Epidermal melanocyte (primary cell): Measurements from ENCODE around the gene RAB17.
"Not testable (repeated sequence)": the region's sequence is repeated elsewhere in the genome, so short reads cannot be mapped to it uniquely, and the experiment has no call there.

Experiments
- DNase-seq: peaks from one replicate; pipeline ENCODE4 v3.0.0; 2011; ENCODE audit warnings: low spot score; ENCODE audit not compliant: insufficient read length

Gene RAB17

DNA sequence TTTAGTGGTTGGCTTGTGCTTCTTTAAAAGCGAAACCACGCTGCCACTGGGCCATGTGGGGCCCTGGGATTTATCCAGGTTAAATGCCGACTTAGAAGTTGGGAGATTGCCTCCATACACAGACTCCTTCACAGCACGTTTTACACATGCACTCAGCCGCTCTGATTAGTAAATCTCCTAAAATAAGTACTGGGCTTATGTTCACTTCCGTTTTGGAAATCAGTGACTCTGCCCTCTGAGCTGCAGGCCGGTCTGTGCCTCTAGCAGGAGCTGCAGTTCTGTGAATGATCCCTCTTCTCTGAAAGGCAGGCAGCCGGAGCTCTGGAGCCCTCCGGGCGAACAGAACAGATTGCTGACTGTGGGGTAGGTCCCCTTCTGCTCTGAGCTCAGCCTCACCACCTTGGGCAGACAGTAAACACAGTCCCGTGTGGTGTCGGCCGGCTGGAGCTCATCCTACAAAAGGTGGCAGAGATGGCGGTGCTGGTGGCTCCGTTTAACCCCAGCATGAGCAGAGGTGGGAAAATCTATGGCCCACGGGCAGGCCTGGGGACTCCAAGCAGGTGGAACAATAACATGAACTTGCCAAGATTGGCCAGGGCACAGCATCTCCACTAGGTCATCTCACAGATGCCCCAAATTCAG lies 9.8 kb upstream of the RAB17 start:
- peak; percentile 70 for DNase-seq

DNA sequence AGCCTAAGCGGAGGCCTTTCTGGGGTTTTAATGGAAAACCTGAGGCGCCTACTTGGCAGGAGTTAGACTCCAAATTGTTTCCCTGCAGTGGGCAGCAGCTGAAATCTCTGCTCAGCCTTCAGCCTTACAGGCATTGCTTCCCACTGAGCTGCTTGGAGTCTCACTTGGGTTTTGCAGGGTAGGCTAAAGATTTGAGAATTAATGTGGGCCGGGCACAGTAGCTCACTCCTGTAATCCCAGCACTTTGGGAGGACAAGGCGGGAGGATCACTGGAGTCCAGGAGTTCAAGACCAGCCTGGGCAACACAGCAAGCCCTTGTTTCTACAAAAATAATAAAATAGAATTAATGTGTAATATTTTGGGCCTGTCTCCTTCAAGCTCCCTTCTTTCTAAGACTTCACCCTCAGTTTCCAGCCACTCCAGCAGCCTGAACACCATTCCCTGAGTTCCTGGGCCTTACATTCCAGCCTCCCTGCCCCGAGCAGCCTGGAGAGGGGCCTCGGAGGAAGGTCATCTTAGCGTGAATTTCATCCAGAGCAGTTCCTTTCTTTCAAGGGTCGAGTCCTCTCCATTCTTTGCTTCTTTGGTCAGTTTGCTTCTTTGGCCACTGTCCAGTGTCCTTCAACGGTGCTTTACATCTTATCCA lies 9.1 kb upstream of the RAB17 start:
- no peak for DNase-seq

DNA sequence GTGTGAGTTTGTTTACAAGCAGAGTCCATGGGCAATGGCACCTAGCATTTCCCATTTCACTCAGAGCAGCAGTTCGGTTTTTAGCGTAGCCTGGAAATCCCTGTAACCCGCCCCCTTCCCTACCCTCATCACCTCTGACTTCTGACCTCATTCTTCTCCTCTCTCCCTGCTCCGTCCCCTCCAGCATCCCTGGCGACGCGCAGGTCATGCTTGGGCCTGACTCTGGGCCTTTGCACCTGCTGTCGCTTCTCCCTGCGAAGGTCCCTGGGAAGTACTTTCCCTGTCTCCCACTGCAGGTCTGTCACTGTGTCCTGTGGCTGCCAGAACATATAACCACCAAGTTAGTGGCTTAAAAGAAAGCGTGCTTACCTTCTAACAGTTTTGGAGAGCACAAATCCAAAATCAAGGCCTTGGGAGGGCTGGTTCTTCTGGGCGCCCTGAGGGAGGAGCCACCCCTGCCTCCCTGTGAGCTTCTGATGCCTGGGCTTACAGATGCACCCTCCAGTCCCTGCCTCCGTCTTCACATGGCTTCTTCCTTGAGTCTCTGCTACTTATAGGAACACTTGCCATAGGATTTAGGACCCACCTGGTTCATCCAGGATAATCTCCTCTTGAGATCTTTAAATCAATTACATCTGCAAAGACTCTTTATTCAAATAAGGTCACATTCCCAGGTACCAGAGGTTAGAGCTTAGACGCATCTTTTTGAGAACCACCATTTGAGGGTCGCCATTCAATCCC lies 8.1 kb upstream of the RAB17 start:
- no peak for DNase-seq

DNA sequence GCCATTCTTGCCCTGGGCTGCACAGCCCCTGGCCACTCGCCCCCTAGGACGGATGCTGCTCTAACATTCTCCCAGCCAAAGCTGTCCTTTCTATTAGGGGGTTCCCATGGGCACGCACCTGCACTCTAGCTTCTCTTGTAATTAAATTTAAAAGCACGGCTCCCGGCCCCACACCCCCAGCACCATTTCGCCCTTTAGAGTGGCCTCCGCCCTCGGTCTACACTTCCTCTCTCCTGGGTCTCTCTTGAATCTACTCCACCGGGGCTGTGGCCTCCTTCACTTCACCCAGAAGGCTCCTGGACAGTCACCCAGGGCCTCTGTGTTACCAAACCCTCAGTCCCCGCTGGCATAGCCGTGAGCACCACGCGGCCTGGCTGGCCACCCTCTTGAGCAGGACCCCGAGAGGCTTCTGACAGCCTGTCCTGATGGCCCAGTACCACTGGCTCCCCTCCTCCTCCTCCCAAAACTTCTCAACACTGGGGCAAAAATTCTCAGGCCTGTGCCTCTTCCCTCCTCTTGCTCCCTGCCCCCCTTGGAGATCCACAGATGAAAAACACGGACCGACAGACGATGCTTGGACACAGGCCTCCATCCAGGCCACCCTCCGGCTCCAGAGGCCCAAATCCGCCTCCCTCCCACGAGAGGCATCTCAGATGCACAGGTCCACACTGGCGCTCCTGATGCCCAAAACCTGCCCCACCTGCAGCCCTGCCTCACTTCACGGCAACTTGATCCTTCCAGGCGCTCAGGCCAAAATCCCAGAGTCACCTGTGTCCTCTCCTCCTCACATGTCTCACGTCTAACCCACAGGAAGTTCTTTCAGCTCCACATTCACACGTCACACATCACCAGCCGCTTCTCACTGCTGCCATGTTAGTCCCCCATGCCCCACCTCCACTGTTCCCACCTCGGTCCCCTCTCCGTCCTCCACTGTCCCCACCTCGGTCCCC lies 6.9 kb upstream of the RAB17 start:
- no peak for DNase-seq

DNA sequence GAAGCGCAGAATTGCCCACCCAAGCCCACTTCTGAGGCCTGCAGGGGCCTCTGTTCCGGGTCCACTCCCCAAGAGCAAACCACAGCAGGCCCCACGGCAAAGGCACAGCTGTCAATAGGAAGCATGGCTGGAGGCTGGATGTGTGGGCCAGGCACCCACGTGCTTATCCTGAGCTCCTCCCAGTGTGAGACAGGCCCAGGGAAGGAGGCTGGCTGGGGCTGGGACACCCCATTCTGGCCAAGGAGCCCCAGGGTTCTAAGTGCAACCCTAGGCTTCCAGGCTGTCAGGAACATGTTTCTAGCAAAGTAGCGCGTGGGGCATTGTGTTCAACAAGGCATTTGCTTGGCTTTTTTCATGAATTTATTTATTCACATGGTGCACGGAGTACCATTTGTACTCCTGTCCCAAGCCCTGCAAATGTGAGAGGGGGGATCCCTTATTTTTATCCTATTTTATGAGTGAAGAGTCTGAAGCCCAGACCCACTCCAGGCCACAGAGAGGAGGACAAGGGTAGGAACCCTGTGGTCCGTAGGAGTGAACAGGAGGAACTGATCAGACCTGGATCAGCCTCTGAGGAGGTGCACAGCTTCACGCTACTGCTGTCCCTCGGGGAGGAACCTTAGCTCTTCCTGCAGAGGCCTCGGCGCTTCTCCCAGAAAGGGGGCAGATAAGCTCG lies 6.1 kb upstream of the RAB17 start:
- DNase-seq, result no peak

DNA sequence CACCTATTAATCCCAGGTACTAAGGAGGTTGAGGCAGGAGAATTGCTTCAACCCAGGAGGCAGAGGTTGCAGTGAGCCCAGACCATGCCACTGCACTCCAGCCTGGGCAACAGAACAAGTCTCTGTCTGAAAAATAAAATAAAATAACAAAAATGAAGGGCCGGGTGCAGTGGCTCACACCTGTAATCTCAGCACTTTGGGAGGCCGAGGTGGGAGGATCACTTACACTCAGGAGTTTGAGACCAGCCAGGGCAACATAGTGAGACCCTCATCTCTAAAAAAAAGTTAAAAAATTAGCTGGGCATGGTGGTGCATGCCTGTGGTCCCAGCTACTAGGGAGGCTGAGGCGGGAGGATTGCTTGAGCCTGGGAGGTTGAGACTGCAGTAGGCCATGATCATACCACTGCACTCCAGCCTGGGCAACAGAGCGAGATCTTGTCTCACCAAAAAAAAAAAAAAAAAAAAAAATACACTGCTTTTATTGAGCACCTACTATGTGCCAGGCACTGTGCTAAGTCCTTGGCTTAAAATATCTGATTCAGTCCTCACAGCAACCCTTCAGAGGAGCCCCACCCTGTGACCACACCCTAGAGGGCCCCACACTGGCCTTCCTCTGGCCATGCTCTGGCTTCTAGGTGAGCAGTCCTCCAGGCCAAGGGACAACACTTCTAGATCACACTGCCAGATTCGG lies 5.4 kb upstream of the RAB17 start:
- DNase-seq, result not testable (repeated sequence)

DNA sequence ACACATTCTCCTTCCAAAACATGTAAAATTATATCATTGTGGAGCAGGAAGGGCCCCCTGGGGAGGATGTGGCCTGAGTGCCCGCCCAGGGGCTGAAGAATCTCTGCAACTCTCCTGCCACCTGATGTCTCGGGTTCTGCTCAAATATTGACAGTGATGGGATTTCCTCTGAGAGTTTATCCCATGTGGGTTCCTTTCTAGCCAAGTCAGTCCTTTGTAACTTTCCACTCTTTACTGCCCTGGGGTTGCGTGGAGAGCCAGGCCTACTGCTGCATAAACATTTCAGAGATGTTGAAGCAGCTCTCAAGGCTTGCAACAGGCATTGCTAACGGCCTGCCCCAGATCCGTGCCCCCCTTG lies 4.0 kb upstream of the RAB17 start:
- DNase-seq, result no peak

DNA sequence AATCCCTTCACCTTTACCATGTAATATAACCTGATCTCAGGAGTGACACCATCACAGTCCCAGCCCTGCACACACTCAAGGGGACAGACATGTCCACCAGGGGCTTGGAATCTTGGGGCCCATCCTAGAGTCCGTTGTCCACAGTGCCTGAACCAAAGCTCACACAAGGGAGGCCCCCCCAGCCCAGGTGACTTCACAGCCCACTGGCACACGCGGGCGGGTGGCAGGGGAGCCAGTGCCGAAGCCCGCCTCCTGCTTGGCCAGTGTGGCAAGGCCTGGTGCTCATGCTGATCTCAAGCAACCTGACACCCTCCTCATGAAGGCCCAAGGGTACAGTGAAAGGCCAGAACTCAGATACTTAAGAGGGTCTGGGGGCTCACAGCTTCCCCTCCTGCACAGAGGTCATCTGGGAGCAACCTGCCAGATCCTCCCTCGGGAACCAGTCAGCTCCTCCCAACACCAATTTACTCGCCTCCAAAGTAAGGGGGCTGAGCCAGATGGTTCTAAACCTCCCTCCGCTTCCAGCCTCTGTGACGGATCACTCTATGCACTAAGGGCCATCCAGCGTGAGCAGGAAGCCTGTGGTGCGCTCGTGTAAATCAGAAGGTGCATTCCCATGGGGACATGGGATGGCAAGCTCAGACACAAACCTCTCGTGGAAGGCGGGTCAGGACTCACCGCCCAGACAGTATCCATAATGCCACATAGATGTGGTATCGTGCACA lies 3.2 kb upstream of the RAB17 start:
- DNase-seq, result no peak

DNA sequence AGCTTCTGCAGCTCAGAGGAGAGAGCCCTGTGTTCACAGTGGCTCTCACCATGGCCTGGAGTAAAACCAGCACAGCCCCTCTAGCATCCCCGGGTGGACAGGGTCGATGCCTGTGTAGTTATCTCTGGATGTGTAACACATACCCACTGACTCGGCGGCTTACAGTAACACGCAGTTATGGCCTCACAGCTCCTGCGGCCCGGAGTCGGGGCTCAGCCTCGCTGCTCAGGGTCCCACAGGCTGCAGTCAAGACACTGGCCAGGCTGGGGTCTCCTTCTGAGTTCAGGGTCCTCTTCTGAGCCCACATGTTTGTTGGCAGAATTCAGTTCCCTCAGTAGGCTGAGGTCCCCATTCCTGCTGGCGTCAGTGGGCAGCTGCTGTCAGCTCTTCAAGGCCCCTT lies 2.5 kb upstream of the RAB17 start:
- DNase-seq, result no peak

DNA sequence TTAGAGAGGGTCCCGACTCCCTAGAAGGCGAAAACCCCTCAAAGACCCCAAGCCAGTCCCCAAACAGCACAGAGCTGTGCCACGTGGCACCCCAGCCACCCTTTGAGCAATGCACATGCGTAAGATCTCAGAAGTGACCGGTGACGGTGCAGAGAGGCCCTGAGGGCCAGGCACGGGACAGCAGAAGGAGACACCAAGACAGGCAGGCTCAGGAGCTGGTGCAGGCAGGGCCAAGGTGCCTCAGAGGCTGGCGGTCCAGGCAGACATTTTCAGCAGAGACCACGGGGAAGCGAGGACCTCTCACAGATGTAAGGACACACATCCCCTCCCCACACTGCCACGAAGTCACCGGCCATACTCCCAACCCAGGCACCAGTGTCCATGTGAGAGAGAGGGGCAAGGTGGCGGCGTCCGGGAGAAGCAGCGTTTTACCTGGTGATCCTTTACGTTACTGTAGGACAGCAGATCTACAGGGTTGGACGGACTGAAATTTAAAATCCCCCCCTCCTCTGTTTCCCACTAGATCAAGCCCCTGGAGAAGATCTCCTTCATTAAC lies 2.0 kb upstream of the RAB17 start:
- DNase-seq, result no peak

DNA sequence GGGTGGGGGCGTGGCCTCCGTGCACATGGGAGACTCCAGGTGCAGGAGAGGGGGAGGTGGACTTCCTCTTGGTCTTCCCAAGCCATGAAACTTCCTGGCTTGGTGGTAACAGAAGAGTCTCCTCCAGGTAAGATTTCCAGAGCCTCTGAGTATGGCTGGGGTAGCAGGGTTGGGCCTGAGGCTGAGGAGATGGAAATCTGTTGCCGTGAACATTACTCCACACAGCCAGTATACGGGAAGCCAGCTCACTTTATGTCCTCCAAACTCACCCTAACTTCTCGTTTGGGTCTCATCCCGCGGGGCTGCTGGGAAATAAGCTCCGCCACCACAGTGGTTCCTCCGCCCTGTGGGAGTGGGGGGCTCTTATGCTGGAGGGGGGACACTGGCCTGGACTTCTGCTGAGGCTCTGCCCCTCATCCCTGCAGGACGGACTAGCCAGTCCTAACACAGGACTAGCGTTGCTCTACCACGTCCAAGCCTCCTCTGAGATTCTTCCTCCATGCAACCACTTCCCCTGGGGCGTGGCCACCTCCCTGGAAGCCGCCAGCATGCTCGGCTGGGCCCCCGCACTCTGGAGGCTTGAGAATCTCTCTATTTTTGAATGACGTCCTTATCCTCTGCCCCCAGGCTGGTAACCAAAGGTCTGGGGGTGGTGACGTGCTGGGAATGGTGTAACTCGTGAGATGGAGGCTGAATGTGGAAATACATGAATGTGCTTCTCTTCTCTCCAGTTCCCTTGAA lies 777 bp upstream of the RAB17 start:
- DNase-seq, result peak; percentile 86

DNA sequence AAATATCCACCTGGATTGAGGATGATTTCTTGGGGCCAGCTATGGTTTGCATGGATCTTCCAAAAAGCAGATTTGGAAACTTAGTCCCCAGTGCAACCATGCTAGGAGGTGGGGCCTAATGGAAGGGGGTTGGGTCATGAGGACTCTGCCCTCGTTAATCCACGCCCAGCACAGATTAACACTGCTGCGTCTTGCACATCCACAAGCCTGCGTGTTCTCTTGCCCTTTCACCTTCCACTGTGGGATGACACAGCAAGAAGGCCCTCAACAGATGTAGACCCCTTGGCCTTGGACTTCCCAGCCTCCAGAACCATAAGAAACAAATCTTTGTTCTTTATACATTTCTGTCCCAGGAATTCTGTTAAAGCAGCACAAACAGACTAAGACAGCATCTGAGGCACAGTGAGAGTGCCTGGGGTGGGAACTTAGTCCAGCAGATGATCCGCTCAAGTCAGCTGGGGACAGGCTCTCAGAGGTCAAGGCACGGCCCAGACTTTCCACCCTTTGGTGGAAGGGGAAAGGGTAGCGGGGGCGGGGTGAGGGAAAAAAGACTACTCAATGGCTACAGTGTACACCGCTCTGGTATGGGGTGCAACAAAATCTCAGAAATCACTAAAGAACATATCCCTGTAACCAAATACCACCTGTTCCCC lies 2.4 kb downstream of the RAB17 start:
- DNase-seq, result no peak

DNA sequence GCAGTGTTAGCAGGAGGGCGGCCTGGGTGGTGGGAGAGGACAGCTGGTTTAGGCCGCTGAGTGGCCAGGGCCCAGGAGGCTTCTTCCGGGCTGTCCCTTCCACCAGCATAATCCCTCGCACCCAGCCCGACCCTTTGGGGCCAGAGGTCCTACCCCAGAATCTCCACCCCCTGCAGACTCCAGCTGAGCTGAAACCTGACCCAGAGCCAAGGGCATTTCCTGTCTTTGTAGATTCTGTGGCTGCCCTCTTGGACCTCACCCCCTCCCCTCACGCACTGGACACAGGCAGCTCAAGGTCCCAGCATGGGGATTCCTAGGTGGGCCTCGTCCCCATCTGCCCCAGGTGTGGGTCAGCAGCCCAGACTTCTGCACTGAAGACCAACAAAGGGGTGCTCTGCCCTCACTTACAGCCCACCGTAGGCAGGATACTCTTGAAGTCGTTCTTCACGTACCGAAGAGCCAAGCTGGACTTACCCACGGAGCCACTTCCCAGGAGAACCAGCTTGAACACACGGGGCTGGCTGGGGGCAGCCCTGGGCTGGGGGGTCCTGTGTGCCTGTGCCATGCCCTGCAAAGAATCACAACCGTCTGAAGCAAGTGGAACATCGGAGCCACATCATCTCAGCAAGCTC lies 4.8 kb downstream of the RAB17 start:
- DNase-seq, result no peak

DNA sequence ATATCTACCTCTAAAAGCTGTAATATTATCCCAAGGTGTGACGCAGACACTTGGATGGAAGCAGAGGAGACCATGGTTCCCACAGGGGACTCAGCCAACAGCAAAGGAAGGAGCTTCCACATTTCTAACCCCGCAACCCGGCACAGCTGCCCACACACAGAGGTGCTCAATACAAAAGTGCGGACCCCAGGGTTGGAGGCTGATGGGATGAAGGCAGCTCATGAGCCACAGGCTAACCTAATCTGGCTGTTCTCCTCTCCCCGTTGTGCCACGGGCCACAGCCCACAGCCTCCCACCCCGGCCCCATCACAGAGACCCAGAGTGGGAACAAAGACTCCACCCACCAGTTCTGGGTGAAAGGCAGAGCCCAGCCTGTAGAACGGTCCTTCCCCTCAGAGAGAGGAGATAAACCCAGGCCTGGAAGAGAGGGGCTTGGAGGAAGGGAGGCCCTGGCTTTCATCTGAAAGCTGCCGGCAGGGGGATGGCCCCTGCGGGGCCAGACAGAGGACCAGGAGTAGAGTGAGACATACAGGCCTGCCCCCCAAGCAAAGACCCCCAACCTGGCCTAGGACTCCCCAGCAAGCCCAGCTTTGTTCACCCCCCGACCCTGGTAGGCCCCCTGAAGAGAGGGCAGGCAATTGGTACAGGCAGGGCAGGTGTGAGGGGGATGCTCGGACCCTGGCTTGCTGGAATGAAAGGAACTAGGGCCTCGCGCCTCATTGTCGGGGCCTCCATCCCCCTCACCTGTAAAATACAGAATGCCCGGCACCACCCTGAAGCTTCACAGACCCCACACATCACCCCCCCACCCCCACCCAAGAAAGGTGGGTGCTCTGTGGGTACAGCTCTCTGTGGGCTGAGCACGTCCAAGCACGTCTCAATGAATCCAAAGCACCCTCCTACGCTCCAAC lies 6.9 kb downstream of the RAB17 start:
- no peak for DNase-seq

DNA sequence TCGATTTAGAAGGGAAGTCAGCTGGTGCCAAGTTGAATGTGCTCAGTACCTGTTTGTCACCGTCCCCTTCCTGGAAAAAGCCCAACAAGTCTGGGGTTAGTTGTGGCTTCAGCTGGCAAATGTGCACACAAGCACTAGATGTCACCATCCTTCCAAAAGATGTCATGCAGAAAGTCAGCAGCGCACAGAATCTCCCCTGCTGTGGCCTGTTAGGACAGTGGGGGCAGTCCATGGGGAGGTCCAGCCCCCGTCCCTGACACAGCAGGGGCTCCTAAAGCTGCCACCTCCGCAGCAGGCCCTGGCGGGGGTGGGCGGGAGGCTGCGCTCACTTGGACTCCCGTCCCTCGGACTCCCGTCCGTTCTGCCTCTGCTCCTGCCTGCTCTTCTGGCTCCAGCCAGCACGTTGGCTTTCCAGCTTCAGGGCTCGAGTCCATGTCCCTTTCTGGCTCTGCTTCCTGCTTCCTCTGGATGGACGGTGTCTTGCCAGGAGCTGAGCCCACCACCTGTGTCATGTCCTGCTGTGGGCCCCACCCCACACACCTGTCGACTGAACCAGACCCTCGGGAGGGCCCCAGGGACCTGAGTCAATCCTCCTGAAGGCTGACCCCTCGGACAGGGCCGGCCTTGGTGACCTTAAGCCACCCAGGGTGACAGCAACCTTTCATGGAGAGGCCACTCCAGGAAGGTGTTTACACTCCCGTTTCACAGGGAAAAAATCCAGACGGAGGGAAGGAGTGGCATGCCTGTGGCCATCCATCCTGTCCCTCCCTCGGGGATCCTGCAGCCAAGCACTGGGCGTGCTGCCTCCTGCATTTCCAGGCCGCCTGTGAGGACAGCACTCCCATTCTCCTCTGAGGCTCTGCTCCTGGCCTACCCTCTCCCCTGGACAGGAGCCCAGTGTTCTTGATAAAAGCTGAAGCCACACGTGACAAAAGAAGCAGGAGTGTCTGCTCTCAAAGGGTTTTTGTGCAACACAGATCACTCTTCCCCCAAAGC lies 8.5 kb downstream of the RAB17 start:
- DNase-seq, result peak; percentile 72

DNA sequence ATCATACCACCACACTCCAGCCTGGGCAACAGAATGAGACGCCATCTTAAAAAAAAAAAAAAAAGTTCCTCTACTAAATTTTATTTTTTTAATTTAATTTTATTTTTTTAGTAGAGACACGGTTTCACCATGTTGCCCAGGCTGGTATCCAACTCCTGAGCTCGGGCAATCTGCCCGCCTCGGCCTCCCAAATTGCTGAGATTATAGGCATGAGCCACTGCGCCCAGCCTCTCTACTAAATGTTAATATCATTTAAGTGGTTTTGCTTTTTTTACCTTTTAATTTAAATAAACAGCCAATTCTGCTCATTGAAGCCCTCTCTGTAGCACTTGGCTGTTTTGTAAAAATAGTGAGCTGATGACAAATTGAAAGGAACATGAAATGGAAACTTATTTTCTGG lies 9.2 kb downstream of the RAB17 start:
- no peak for DNase-seq
